Measurements from ENCODE around the gene SAMD13. TPM values are rescaled to one million over a fixed set of nuclear protein-coding genes. Genes with fewer than 3 reads are reported as not detected.

Gene SAMD13
- total and polyA plus RNA-seq, 2 of the 8 experiments (the other 6 are each of a cell fraction or from before 2014, with no cell fraction given), result 0.86 to 2.3 TPM

Small RNAs within 50 kb of the gene (small RNA-seq; reads per million reads assigned to genes)
- gene RF00410 (ENCODE audit: insufficient read depth), result not detected

Other genes with a start within 250 kb of the SAMD13 start
- 28.8 and 31.0 TPM in 2 replicates for gene PRKACB, start 157.4 kb upstream of the SAMD13 start, total RNA-seq (2021; fragmentation: NEBNext Ultra II Directional; extraction: Animal tissue kit (Norgen Biotek cat#: 25700))
- gene PRKACB, start 157.4 kb upstream of the SAMD13 start, polyA plus RNA-seq (2011; rRNA removed), result 3.9 and 7.8 TPM in 2 replicates
- gene DNASE2B, start 96.8 kb downstream of the SAMD13 start, total RNA-seq (2021; fragmentation: NEBNext Ultra II Directional; extraction: Animal tissue kit (Norgen Biotek cat#: 25700)), result not detected in 2 replicates
- not detected in 2 replicates for gene DNASE2B, start 96.8 kb downstream of the SAMD13 start, polyA plus RNA-seq (2011; rRNA removed)
- gene RPF1, start 177.6 kb downstream of the SAMD13 start, total RNA-seq (2021; fragmentation: NEBNext Ultra II Directional; extraction: Animal tissue kit (Norgen Biotek cat#: 25700)), result 41.8 and 42.4 TPM in 2 replicates
- 10.4 and 18.7 TPM in 2 replicates for gene RPF1, start 177.6 kb downstream of the SAMD13 start, polyA plus RNA-seq (2011; rRNA removed)
- gene SPATA1, start 204.7 kb downstream of the SAMD13 start, total RNA-seq (2021; fragmentation: NEBNext Ultra II Directional; extraction: Animal tissue kit (Norgen Biotek cat#: 25700)), result 1.1 TPM in 2 replicates
- 0.51 TPM in 1 of 2 replicates, not detected in the other for gene SPATA1, start 204.7 kb downstream of the SAMD13 start, polyA plus RNA-seq (2011; rRNA removed)
- 94.0 and 109 TPM in 2 replicates for gene GNG5, start 204.9 kb downstream of the SAMD13 start, total RNA-seq (2021; fragmentation: NEBNext Ultra II Directional; extraction: Animal tissue kit (Norgen Biotek cat#: 25700))
- 89.8 and 104 TPM in 2 replicates for gene GNG5, start 204.9 kb downstream of the SAMD13 start, polyA plus RNA-seq (2011; rRNA removed)